Vagina (tissue), 2 donors: Measurements from ENCODE around the gene TRPM2.
"Not testable (repeated sequence)": the region's sequence is repeated elsewhere in the genome, so short reads cannot be mapped to it uniquely, and the experiment has no call there.

ENCODE experiments used
- CTCF ChIP-seq, 3 experiments: fragments of 450-650 bp in 2 of 3; fragments of 200-600 bp in 1 of 3; sonication (generic) in 1 of 3; IDR thresholded peaks; one replicate each; pipeline ENCODE4 v1.5.1; 2017 to 2019; ENCODE audit warnings: antibody characterized with exemption in 3 of 3, mild to moderate bottlenecking in 2 of 3, moderate library complexity in 2 of 3
- POLR2A ChIP-seq, 2 donors: fragments of 450-650 bp; IDR thresholded peaks; one replicate each; pipeline ENCODE4 v1.6.1; 2017; ENCODE audit warnings: antibody characterized with exemption in 2 of 2, mild to moderate bottlenecking in 2 of 2, moderate library complexity in 2 of 2
- POLR2AphosphoS5 ChIP-seq, 2 donors: sonication (generic); formaldehyde crosslinking; IDR thresholded peaks; one replicate each; pipeline ENCODE4 v1.9.0; 2017; ENCODE audit warnings: antibody characterized with exemption in 2 of 2, mild to moderate bottlenecking in 2 of 2, low read depth in 1 of 2; ENCODE audit not compliant: insufficient read depth in 1 of 2

- not testable (repeated sequence) for TF ChIP-seq POLR2A (IDR thresholded peaks at IDR 0.05); CTCF (IDR thresholded peaks at IDR 0.05); POLR2AphosphoS5 (IDR thresholded peaks at IDR 0.05; ENCODE audit: insufficient read depth in 1 of 2, low read depth in 1 of 2)
These were observed 10.4 kb upstream of the TRPM2 start for GRCh38 chr21:44342981-44343380.
